ENCODE data around the gene PPP1R1C.
"Not testable (repeated sequence)": the region's sequence is repeated elsewhere in the genome, so short reads cannot be mapped to it uniquely, and the experiment has no call there.

Gene PPP1R1C

DNA sequence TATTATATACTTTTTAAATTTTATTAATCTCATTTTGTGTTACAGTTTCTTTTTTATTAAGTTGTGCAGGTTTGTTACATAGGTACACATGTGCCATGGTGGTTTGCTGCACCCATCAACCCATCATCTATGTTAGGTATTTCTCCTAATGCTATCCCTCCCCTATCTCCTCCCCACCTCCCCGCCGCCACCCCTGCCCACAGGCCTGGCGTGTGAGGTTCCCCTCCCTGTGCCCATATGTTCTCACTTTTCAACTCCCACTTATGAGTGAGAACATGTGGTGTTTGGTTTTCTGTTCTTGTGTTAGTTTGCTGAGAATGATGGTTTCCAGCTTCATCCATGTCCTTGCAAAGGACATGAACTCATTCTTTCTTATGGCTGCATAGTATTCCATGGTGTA lies 29.8 kb upstream of the PPP1R1C start:
- H3K36me3 Mint-ChIP-seq; H3K4me3 Mint-ChIP-seq; H3K4me1 Mint-ChIP-seq; H3K27ac Mint-ChIP-seq; DNase-seq (ENCODE audit: low spot score in 2 of 2); ATAC-seq (ENCODE audit: low read depth); H3K27me3 Mint-ChIP-seq; H3K9me3 Mint-ChIP-seq: not testable (repeated sequence)

- DNase-seq (ENCODE audit: low spot score in 2 of 2) (no peak), ATAC-seq (ENCODE audit: low read depth) (no peak)
- Mint-ChIP-seq H3K27ac (no peak overlapping the region), H3K27me3 (peaks cover 12% of the 10 kb centered on the region), H3K4me3 (no peak overlapping the region), H3K9me3 (no peaks in the 10 kb centered on the region), H3K4me1 (no peaks in the 10 kb centered on the region), H3K36me3 (no peaks in the 10 kb centered on the region)
These were observed 28.0 kb upstream of the PPP1R1C start for GRCh38 chr2:181957668-181958067.

- Mint-ChIP-seq H3K4me3 (no peak overlapping the region), H3K27me3 (peaks cover 11% of the 10 kb centered on the region), H3K9me3 (no peaks in the 10 kb centered on the region), H3K4me1 (no peaks in the 10 kb centered on the region), H3K36me3 (no peaks in the 10 kb centered on the region), H3K27ac (no peak overlapping the region)
- DNase-seq (ENCODE audit: low spot score in 2 of 2) (no peak), ATAC-seq (ENCODE audit: low read depth) (no peak)
These were observed 26.9 kb upstream of the PPP1R1C start for GRCh38 chr2:181958726-181959125.

DNA sequence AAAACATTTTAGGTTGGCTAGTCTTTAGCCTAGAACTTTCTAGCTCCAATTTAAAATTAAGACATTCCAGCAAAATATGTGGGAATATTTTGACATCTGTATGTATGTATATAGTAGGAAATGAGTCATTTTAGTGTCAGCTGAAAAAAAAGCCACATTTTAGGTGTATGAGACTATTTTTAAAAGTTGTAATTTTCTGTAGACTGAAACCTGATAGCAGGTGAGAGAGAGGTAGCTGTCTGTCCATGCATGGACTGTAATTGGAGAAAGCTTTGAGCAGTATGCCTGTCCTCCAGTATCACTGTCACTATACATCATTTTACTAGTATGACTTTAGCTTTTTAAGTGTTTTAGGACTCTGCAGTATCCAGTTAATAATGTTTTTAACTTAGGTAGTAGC lies 26.1 kb upstream of the PPP1R1C start:
- Mint-ChIP-seq H3K4me1 (no peaks in the 10 kb centered on the region), H3K36me3 (no peaks in the 10 kb centered on the region), H3K27ac (no peak overlapping the region), H3K9me3 (peaks cover 3% of the 10 kb centered on the region), H3K4me3 (no peak overlapping the region), H3K27me3 (peaks cover 13% of the 10 kb centered on the region)
- no peak for ATAC-seq (ENCODE audit: low read depth)
- no peak for DNase-seq (ENCODE audit: low spot score in 2 of 2)

GRCh38 chr2:181961167-181961566 lies 24.5 kb upstream of the PPP1R1C start:
- H3K9me3 Mint-ChIP-seq; ATAC-seq (ENCODE audit: low read depth); H3K4me1 Mint-ChIP-seq; H3K27ac Mint-ChIP-seq; DNase-seq (ENCODE audit: low spot score in 2 of 2); H3K36me3 Mint-ChIP-seq; H3K4me3 Mint-ChIP-seq: not testable (repeated sequence)
- H3K27me3 Mint-ChIP-seq: peaks cover 12% of the 10 kb centered on the region

DNA sequence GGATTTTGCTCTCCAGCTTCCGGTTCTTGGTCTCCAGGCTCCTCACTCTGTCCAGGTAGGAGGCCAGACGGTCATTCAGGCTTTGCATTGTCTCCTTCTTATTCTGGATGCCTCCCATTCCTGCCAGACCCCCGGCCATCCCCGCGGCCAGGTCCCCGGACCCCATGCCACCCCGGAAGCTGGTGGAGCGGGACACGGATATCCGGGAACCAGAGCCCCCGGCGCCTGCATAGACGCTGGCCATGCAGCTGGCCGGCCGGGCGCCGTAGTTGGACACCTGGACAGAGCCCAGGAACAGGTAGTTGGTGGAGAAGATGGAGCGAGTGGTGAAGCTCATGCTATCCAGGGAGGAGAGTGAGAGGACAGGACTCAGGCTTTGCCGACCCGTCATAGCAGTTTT lies 23.5 kb upstream of the PPP1R1C start:
- no peak overlapping the region for H3K4me3 Mint-ChIP-seq
- no peaks in the 10 kb centered on the region for H3K36me3 Mint-ChIP-seq
- no peak overlapping the region for H3K27ac Mint-ChIP-seq
- no peak for ATAC-seq (ENCODE audit: low read depth)
- peaks cover 12% of the 10 kb centered on the region for H3K27me3 Mint-ChIP-seq
- H3K9me3 Mint-ChIP-seq: peaks cover 6% of the 10 kb centered on the region
- no peaks in the 10 kb centered on the region for H3K4me1 Mint-ChIP-seq
- no peak for DNase-seq (ENCODE audit: low spot score in 2 of 2)

GRCh38 chr2:181970160-181970794 lies 15.4 kb upstream of the PPP1R1C start:
- Mint-ChIP-seq H3K9me3 (peaks cover 5% of the 10 kb centered on the region), H3K36me3 (peaks cover 2% of the 10 kb centered on the region), H3K4me3 (no peak overlapping the region), H3K4me1 (no peaks in the 10 kb centered on the region), H3K27ac (no peak overlapping the region), H3K27me3 (peaks cover 10% of the 10 kb centered on the region)
- DNase-seq (ENCODE audit: low spot score in 2 of 2) (no peak), ATAC-seq (ENCODE audit: low read depth) (no peak)

GRCh38 chr2:181971032-181971431 lies 14.6 kb upstream of the PPP1R1C start:
- peaks cover 2% of the 10 kb centered on the region for H3K36me3 Mint-ChIP-seq
- H3K27ac Mint-ChIP-seq: no peak overlapping the region
- H3K27me3 Mint-ChIP-seq: peaks cover 10% of the 10 kb centered on the region
- H3K4me3 Mint-ChIP-seq: no peak overlapping the region
- no peak for DNase-seq (ENCODE audit: low spot score in 2 of 2)
- ATAC-seq (ENCODE audit: low read depth): no peak
- H3K9me3 Mint-ChIP-seq: peaks cover 2% of the 10 kb centered on the region
- H3K4me1 Mint-ChIP-seq: no peaks in the 10 kb centered on the region

DNA sequence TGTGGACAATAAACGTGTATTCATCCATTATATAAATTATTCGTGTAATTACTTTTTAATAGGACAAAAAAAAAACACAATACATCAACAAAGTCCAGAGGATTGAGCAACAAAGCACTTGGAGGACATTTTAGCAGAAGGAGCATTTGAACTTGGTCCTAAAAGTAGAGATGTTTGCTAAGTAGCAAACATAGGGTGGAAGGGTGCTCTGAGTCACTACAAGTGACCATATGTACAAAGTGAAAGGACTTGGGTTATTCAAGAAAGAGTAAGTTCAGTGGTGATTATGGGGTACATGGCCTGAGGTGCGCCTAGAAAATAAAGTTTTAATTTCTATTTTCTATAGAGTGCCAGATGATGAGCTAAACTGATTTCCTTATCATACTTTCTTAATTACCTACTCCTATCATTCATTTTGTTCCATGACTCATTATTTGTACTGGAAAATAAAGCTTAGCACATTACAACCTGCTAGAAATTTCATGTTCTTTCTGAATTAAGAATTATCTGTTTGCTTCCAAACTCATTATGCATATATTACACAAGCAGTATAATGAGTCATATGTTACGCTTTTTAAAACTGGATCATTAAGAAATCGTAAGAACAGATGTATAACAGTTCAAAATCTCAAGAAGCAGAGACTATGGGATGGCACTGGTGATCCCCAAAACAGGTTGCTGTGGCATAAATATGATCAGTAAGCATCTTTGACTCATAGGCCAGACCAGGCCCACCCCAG lies 13.1 kb upstream of the PPP1R1C start:
- no peak overlapping the region for H3K27ac Mint-ChIP-seq
- H3K4me1 Mint-ChIP-seq: no peaks in the 10 kb centered on the region
- peaks cover 2% of the 10 kb centered on the region for H3K36me3 Mint-ChIP-seq
- DNase-seq (ENCODE audit: low spot score in 2 of 2) (no peak), ATAC-seq (ENCODE audit: low read depth) (no peak)
- peaks cover 2% of the 10 kb centered on the region for H3K9me3 Mint-ChIP-seq
- peaks cover 12% of the 10 kb centered on the region for H3K27me3 Mint-ChIP-seq
- H3K4me3 Mint-ChIP-seq: no peak overlapping the region

- Mint-ChIP-seq H3K36me3 (peaks cover 2% of the 10 kb centered on the region), H3K27me3 (peaks cover 14% of the 10 kb centered on the region)
These were observed 12.4 kb upstream of the PPP1R1C start for GRCh38 chr2:181973171-181973783.

GRCh38 chr2:181977661-181978350 lies 7.8 kb upstream of the PPP1R1C start:
- no peaks in the 10 kb centered on the region for H3K36me3 Mint-ChIP-seq
- H3K4me1 Mint-ChIP-seq: no peaks in the 10 kb centered on the region
- ATAC-seq (ENCODE audit: low read depth) (no peak), DNase-seq (ENCODE audit: low spot score in 2 of 2) (no peak)
- H3K9me3 Mint-ChIP-seq: no peaks in the 10 kb centered on the region
- H3K4me3 Mint-ChIP-seq: no peak overlapping the region
- H3K27me3 Mint-ChIP-seq: peaks cover 7% of the 10 kb centered on the region
- no peak overlapping the region for H3K27ac Mint-ChIP-seq

More at GRCh38 chr2:181973171-181973783, 12.4 kb upstream of the PPP1R1C start:
- Mint-ChIP-seq H3K27ac (no peak overlapping the region), H3K4me3 (no peak overlapping the region), H3K4me1 (no peaks in the 10 kb centered on the region), H3K9me3 (peaks cover 2% of the 10 kb centered on the region)
- ATAC-seq (ENCODE audit: low read depth) (no peak), DNase-seq (ENCODE audit: low spot score in 2 of 2) (no peak)

DNA sequence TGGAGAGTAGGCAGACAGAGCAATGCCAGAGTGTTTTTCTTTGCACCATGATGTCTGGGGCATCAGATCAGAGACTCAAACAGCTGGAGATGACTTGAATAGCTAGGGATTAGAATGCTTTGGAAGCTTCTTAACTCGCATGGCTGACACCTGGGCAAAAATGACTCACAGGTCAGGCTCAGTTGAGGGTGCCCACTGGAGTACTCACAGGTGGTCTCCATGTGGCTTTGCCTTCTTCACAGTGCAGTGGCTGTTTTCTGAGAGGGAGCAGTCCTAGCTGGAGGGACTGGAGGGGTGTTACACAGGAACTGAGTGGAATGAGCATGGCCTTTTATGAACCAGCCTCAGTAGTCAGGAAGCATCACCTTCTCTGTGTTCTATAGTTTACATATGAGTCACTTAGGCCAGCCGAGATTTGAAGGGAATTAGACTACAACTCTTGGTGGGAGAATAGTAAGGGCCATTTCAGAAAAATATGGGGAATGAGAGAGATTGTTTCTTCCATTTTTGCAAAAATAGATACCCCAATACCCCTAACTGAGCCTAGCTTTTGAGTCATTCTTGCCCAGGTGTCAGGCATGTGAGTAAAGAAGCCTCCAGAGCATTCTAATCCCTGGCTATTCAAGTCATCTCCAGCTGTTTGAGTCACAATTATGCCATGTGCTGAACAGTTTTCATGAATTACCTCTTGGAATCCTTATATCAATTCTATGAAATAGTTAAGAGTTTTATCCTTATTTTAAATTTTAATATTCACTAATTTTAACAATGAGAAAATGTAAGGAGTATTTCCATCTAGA lies 7.1 kb upstream of the PPP1R1C start:
- DNase-seq (ENCODE audit: low spot score in 2 of 2) (no peak), ATAC-seq (ENCODE audit: low read depth) (no peak)
- Mint-ChIP-seq H3K4me3 (no peak overlapping the region), H3K27me3 (peaks cover 5% of the 10 kb centered on the region), H3K36me3 (no peaks in the 10 kb centered on the region), H3K9me3 (no peaks in the 10 kb centered on the region), H3K4me1 (no peaks in the 10 kb centered on the region), H3K27ac (no peak overlapping the region)

DNA sequence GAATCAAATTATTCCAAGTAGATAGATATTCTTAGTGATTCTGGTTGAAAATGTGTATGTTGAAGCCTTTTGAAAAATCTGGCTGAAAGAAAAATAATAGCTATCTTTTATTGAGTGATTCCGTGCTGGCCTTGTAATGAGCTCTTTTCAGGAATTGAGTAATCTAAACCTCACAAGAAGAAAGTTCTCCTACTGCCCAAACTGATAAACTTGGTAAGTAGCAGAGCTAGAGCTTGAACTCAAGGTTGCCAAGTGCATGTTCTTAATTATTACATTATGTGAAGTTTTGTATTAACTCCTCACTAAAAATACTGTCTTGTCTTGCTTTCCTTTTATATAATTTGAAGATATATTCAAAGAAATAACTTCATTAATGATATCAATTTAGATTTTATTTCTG lies 1.6 kb upstream of the PPP1R1C start:
- Mint-ChIP-seq H3K36me3 (no peaks in the 10 kb centered on the region), H3K4me1 (peaks cover 2% of the 10 kb centered on the region), H3K27ac (no peak overlapping the region), H3K27me3 (peaks cover 1% of the 10 kb centered on the region), H3K4me3 (no peak overlapping the region), H3K9me3 (no peaks in the 10 kb centered on the region)
- DNase-seq (ENCODE audit: low spot score in 2 of 2) (no peak), ATAC-seq (ENCODE audit: low read depth) (no peak)

Data from memory B cell (primary cell).